22Rv1 (cell line): Measurements from ENCODE around the gene ADRA1B.

Source experiments
- ZFX ChIP-seq: fragments of 450-650 bp; IDR thresholded peaks from 2 replicates; pipeline ENCODE4 v1.6.1; 2017; ENCODE audit warnings: antibody characterized with exemption, borderline replicate concordance
- TF ChIP-seq, protein P1 (sequence below): fragments of 450-650 bp; IDR thresholded peaks from 2 replicates; pipeline ENCODE4 v1.5.1; 2017; ENCODE audit warnings: mild to moderate bottlenecking

DNA sequence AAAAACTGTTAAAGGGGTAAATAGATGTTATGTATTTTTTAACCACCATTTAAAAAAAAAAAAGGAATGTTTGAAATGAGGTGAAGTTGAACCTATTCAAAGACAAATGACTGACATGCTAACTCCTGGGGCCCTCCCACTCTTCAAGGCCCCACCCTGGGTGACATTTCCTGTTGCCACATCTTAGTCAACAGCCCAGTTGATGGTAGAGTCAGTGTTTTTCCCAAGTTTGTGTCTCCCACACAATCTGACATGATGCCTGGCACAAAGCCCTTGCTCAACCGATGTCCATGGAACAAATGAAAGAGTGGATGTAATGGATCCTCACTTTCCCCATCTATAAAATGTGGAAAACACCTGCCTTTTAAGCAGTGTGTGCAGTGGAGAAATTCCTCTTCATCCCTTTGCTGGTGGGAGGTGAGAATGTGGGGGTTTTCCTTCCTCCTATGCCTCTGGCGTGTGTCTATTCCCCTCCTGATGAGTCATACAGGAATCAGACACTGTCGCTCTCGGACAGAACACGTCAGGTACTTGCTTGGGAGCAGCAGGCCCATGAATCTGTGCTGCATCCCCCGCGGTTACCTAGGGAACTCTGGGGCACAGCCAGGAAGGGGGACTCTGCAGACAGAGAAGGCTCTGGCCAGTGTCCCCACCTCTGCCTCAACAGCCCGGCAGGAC, 13.7 kb upstream of the ADRA1B start:
- TF ChIP-seq, protein P1, sequence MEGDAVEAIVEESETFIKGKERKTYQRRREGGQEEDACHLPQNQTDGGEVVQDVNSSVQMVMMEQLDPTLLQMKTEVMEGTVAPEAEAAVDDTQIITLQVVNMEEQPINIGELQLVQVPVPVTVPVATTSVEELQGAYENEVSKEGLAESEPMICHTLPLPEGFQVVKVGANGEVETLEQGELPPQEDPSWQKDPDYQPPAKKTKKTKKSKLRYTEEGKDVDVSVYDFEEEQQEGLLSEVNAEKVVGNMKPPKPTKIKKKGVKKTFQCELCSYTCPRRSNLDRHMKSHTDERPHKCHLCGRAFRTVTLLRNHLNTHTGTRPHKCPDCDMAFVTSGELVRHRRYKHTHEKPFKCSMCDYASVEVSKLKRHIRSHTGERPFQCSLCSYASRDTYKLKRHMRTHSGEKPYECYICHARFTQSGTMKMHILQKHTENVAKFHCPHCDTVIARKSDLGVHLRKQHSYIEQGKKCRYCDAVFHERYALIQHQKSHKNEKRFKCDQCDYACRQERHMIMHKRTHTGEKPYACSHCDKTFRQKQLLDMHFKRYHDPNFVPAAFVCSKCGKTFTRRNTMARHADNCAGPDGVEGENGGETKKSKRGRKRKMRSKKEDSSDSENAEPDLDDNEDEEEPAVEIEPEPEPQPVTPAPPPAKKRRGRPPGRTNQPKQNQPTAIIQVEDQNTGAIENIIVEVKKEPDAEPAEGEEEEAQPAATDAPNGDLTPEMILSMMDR: no peak
- no peak for TF ChIP-seq ZFX
